WTC11 (cell line): ENCODE measurements around the gene ACOT2. TPM values are rescaled to one million over a fixed set of nuclear protein-coding genes. Genes with fewer than 3 reads are reported as not detected.
A peak's percentile ranks its signal among the peaks of the same experiment; 100 is the strongest.

Source experiments
- CBFB ChIP-seq: sonication (generic); formaldehyde crosslinking; IDR thresholded peaks from 2 replicates; pipeline ENCODE4 v1.8.1; 2022; ENCODE audit warnings: mild to moderate bottlenecking, low read depth, missing genetic modification reagents
- CREB1 ChIP-seq: sonication (generic); formaldehyde crosslinking; IDR thresholded peaks from 2 replicates; pipeline ENCODE4 v1.8.0; 2023; ENCODE audit warnings: mild to moderate bottlenecking, missing genetic modification reagents
- ERG ChIP-seq: fragments of 250-450 bp; sonication (Bioruptor Pico); IDR thresholded peaks from 2 replicates; pipeline ENCODE4 v1.8.0; 2021; ENCODE audit warnings: mild to moderate bottlenecking
- ESRRA ChIP-seq: sonication (generic); formaldehyde crosslinking; IDR thresholded peaks from 2 replicates; pipeline ENCODE4 v1.8.1; 2022; ENCODE audit warnings: mild to moderate bottlenecking, missing genetic modification reagents, borderline replicate concordance
- GABPB1 ChIP-seq: sonication (generic); formaldehyde crosslinking; IDR thresholded peaks from 2 replicates; pipeline ENCODE4 v1.8.1; 2023; ENCODE audit warnings: mild to moderate bottlenecking, missing genetic modification reagents
- JAZF1 ChIP-seq: fragments of 250-450 bp; sonication (Bioruptor Pico); IDR thresholded peaks from 2 replicates; pipeline ENCODE4 v1.9.0; 2021; ENCODE audit warnings: moderate library complexity, mild to moderate bottlenecking, inconsistent platforms
- KAT7 ChIP-seq: sonication (generic); formaldehyde crosslinking; IDR thresholded peaks from 2 replicates; pipeline ENCODE4 v1.8.1; 2023; ENCODE audit warnings: missing genetic modification reagents, mild to moderate bottlenecking, borderline replicate concordance
- MLX ChIP-seq: sonication (generic); formaldehyde crosslinking; IDR thresholded peaks from 2 replicates; pipeline ENCODE4 v1.8.1; 2023; ENCODE audit warnings: mild to moderate bottlenecking, missing genetic modification reagents, moderate library complexity
- MYBL2 ChIP-seq: sonication (generic); formaldehyde crosslinking; IDR thresholded peaks from 2 replicates; pipeline ENCODE4 v1.8.1; 2023; ENCODE audit warnings: mild to moderate bottlenecking, moderate library complexity, missing genetic modification reagents
- NFYB ChIP-seq: sonication (generic); formaldehyde crosslinking; conservative IDR thresholded peaks from 2 replicates; pipeline ENCODE4 v1.8.0; 2022; ENCODE audit warnings: low read depth, missing genetic modification reagents
- NR1H2 ChIP-seq: sonication (generic); formaldehyde crosslinking; IDR thresholded peaks from 2 replicates; pipeline ENCODE4 v1.9.0; 2021; ENCODE audit warnings: mild to moderate bottlenecking, moderate library complexity, missing genetic modification reagents
- SMAD4 ChIP-seq: sonication (generic); formaldehyde crosslinking; IDR thresholded peaks from 2 replicates; pipeline ENCODE4 v1.8.0; 2022; ENCODE audit warnings: mild to moderate bottlenecking, missing genetic modification reagents
- ZNF317 ChIP-seq: sonication (generic); formaldehyde crosslinking; IDR thresholded peaks from 2 replicates; pipeline ENCODE4 v1.8.1; 2023; ENCODE audit warnings: low read depth, mild to moderate bottlenecking, moderate library complexity, missing genetic modification reagents, borderline replicate concordance
- ZNF396 ChIP-seq: fragments of 250-450 bp; sonication (Bioruptor Pico); IDR thresholded peaks from 2 replicates; pipeline ENCODE4 v1.8.0; 2021; ENCODE audit warnings: mild to moderate bottlenecking, moderate library complexity, borderline replicate concordance
- ZNF512 ChIP-seq: sonication (generic); formaldehyde crosslinking; IDR thresholded peaks from 2 replicates; pipeline ENCODE4 v1.8.1; 2022; ENCODE audit warnings: missing genetic modification reagents, borderline replicate concordance
- ZSCAN18 ChIP-seq: fragments of 250-450 bp; sonication (Bioruptor Pico); IDR thresholded peaks from 2 replicates; pipeline ENCODE4 v2.1.2; 2022; ENCODE audit warnings: mild to moderate bottlenecking, moderate library complexity
- total RNA-seq: library from RNA; stranded (reverse); gene quantifications from 3 replicates; pipeline ENCODE4 v1.2.3, GENCODE V29; 2021
- TF ChIP-seq, protein P1 (sequence below): sonication (generic); formaldehyde crosslinking; IDR thresholded peaks from 2 replicates; pipeline ENCODE4 v1.8.0; 2023; ENCODE audit warnings: mild to moderate bottlenecking, missing genetic modification reagents
- TF ChIP-seq, protein P2 (sequence below): sonication (generic); formaldehyde crosslinking; IDR thresholded peaks from 2 replicates; pipeline ENCODE4 v1.8.1; 2023; ENCODE audit warnings: mild to moderate bottlenecking, missing genetic modification reagents
- TF ChIP-seq, protein P3 (sequence below): sonication (generic); formaldehyde crosslinking; IDR thresholded peaks from 2 replicates; pipeline ENCODE4 v1.8.0; 2022; ENCODE audit warnings: mild to moderate bottlenecking, missing genetic modification reagents
- TF ChIP-seq, protein P4 (sequence below): fragments of 250-450 bp; sonication (Bioruptor Pico); conservative IDR thresholded peaks from 2 replicates; pipeline ENCODE4 v1.9.0; 2021; ENCODE audit warnings: mild to moderate bottlenecking
- TF ChIP-seq, protein P5 (sequence below): sonication (generic); formaldehyde crosslinking; IDR thresholded peaks from 2 replicates; pipeline ENCODE4 v1.8.1; 2022; ENCODE audit warnings: mild to moderate bottlenecking, missing genetic modification reagents, moderate library complexity, borderline replicate concordance

ACOT2 gene
- total RNA-seq, 1 experiment from 2014 or later, result 13.7 TPM

- no peak for TF ChIP-seq ZSCAN18
- TF ChIP-seq SMAD4 (CRISPR knock-in tag), result peak; percentile 26; the same call in 1 of the 2 replicates
- TF ChIP-seq ERG (CRISPR knock-in tag), result no peak
- TF ChIP-seq, protein P1, sequence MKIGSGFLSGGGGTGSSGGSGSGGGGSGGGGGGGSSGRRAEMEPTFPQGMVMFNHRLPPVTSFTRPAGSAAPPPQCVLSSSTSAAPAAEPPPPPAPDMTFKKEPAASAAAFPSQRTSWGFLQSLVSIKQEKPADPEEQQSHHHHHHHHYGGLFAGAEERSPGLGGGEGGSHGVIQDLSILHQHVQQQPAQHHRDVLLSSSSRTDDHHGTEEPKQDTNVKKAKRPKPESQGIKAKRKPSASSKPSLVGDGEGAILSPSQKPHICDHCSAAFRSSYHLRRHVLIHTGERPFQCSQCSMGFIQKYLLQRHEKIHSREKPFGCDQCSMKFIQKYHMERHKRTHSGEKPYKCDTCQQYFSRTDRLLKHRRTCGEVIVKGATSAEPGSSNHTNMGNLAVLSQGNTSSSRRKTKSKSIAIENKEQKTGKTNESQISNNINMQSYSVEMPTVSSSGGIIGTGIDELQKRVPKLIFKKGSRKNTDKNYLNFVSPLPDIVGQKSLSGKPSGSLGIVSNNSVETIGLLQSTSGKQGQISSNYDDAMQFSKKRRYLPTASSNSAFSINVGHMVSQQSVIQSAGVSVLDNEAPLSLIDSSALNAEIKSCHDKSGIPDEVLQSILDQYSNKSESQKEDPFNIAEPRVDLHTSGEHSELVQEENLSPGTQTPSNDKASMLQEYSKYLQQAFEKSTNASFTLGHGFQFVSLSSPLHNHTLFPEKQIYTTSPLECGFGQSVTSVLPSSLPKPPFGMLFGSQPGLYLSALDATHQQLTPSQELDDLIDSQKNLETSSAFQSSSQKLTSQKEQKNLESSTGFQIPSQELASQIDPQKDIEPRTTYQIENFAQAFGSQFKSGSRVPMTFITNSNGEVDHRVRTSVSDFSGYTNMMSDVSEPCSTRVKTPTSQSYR (CRISPR knock-in tag), result no peak
- TF ChIP-seq ESRRA (CRISPR knock-in tag), result no peak
- no peak for TF ChIP-seq ZNF512 (CRISPR knock-in tag)
- TF ChIP-seq, protein P2, sequence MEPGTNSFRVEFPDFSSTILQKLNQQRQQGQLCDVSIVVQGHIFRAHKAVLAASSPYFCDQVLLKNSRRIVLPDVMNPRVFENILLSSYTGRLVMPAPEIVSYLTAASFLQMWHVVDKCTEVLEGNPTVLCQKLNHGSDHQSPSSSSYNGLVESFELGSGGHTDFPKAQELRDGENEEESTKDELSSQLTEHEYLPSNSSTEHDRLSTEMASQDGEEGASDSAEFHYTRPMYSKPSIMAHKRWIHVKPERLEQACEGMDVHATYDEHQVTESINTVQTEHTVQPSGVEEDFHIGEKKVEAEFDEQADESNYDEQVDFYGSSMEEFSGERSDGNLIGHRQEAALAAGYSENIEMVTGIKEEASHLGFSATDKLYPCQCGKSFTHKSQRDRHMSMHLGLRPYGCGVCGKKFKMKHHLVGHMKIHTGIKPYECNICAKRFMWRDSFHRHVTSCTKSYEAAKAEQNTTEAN (CRISPR knock-in tag), result no peak
- no peak; the same call in 1 of the 2 replicates for TF ChIP-seq CREB1 (CRISPR knock-in tag)
- no peak; the same call in 1 of the 2 replicates for TF ChIP-seq NFYB (CRISPR knock-in tag)
- TF ChIP-seq MLX (CRISPR knock-in tag), result 0 out of 2 replicates have a peak, but pooled peaks have one; percentile 72
- TF ChIP-seq, protein P3, sequence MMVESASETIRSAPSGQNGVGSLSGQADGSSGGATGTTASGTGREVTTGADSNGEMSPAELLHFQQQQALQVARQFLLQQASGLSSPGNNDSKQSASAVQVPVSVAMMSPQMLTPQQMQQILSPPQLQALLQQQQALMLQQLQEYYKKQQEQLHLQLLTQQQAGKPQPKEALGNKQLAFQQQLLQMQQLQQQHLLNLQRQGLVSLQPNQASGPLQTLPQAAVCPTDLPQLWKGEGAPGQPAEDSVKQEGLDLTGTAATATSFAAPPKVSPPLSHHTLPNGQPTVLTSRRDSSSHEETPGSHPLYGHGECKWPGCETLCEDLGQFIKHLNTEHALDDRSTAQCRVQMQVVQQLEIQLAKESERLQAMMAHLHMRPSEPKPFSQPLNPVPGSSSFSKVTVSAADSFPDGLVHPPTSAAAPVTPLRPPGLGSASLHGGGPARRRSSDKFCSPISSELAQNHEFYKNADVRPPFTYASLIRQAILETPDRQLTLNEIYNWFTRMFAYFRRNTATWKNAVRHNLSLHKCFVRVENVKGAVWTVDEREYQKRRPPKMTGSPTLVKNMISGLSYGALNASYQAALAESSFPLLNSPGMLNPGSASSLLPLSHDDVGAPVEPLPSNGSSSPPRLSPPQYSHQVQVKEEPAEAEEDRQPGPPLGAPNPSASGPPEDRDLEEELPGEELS (CRISPR knock-in tag), result peak; percentile 89
- TF ChIP-seq, protein P4, sequence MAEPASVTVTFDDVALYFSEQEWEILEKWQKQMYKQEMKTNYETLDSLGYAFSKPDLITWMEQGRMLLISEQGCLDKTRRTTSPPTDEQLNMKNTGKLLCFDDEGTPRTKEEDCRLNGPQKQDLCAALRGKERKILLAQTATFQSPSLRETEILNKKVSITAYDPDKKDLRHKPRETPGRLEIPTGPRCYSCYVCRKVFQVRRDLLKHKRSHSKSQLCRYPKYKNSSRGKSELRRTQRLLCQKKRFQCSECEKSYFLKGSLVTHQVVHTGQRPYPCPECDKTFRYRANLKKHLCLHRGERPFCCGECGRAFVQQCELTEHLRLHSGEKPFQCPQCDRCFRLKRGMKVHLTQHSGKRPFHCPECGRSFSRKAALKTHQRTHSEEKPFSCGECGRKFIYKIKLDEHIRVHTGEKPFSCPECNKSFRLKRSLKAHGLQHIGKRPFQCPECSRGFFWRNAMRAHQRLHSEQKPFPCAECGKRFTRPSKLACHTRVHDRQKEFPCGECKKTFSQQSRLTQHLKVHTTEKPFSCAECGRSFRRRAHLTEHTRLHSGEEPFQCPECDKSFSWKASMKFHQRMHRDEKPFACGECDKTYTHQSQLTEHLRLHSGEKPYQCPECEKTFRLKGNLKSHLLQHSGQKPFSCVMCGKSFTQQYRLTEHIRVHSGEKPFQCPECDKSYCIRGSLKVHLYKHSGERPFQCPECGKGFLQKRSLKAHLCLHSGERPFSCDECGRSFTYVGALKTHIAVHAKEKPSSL (CRISPR knock-in tag), result no peak
- TF ChIP-seq KAT7 (CRISPR knock-in tag), result no peak; the same call in 1 of the 2 replicates
- no peak for TF ChIP-seq JAZF1 (CRISPR knock-in tag)
- TF ChIP-seq MYBL2 (CRISPR knock-in tag), result no peak
- peak; percentile 14; the same call in 1 of the 2 replicates for TF ChIP-seq ZNF317 (CRISPR knock-in tag)
- TF ChIP-seq NR1H2 (CRISPR knock-in tag), result no peak
- TF ChIP-seq, protein P5, sequence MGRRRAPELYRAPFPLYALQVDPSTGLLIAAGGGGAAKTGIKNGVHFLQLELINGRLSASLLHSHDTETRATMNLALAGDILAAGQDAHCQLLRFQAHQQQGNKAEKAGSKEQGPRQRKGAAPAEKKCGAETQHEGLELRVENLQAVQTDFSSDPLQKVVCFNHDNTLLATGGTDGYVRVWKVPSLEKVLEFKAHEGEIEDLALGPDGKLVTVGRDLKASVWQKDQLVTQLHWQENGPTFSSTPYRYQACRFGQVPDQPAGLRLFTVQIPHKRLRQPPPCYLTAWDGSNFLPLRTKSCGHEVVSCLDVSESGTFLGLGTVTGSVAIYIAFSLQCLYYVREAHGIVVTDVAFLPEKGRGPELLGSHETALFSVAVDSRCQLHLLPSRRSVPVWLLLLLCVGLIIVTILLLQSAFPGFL (CRISPR knock-in tag), result no peak
- no peak for TF ChIP-seq GABPB1 (CRISPR knock-in tag)
- no peak for TF ChIP-seq ZNF396 (CRISPR knock-in tag)
- TF ChIP-seq CBFB (CRISPR knock-in tag), result 0 out of 2 replicates have a peak, but pooled peaks have one; percentile 55
Measured at GRCh38 chr14:73591690-73592449, 22.9 kb downstream of the ACOT2 start, which contains the start of gene ACOT4 (continued).
